NCI-H748 (cell line): Measurements from ENCODE around the gene OR13J1.

ENCODE experiments used
- DNase-seq: peaks from one replicate; lab custom pipeline; 2025; ENCODE audit not compliant: unreplicated experiment; lab: John Stamatoyannopoulos, UW

OR13J1 gene

GRCh38 chr9:35859990-35860339, 10.2 kb downstream of the OR13J1 start:
- no peak for DNase-seq

GRCh38 chr9:35859310-35859989, 10.8 kb downstream of the OR13J1 start:
- no peak for DNase-seq

DNA sequence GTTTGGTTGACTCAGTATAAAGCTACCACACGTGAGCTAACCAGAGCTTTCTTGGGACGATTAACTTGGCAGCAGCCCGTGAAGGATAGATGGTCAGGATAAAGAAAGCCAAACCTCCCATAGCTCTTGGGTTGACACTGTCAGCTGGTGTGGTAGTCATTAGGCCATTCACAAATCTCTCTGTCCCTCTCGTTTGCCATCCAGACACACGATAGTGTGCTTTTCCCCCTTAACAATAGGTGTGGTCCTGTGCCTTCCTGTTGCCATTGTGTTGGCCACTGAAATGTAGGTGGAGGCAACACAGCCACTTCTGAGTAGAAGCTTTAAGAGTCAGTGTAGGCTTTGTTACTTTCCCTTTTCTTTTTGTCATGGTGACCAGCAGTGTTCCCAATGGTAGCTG, 11.7 kb downstream of the OR13J1 start:
- DNase-seq, result no peak

GRCh38 chr9:35856882-35857281, 13.3 kb downstream of the OR13J1 start:
- no peak for DNase-seq

DNA sequence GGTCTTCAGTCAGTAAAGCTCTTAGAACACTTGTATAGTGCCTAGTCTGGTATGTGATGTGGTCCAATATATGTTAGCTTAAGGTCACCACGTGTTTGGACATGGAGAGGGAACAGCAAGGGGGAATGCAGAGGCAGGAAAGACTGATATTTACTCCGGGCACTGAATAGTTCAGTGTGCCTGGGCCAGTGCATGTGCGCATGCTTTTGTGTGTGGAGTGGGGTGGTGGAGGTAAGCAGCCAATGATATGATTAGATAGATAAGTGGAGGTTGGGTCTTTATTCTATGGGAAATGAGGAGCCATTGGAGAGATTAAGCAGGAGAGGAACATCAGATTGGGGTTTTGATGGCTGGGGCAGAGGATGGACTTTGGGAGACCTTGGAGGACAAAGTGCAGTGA, 14.0 kb downstream of the OR13J1 start:
- no peak for DNase-seq

DNA sequence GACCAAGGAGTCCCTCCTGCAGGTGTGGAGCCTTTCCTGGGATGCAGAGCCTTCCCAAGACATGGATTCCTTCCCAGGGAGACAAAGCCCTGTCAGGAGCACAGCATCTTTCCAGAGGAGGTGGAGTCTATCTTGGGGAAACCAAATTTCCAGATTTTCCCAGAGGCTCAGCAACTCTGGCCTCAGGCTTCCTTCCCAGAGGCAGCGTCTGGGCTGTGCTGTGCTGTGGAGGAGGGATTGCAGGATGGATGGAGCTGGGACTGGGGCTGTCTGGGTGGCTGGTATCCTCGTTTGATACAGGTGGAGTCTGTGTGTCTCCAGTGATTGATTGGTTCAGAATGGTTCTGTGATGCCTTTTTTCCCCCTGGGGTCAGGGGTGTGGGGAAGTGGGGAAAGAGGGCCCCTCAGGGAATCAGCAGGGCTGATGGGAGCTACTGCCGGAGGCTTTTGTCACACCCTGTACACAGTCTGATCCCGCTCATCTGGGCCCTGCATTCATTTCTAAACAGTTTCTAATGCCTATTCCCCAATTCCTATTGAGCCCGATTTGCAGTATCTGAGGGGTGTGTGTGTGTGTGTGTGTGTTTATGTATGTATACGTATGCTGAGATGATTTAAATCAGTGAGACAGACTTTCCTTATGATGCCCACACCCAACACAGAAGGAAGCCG, 16.0 kb downstream of the OR13J1 start:
- DNase-seq, result no peak

DNA sequence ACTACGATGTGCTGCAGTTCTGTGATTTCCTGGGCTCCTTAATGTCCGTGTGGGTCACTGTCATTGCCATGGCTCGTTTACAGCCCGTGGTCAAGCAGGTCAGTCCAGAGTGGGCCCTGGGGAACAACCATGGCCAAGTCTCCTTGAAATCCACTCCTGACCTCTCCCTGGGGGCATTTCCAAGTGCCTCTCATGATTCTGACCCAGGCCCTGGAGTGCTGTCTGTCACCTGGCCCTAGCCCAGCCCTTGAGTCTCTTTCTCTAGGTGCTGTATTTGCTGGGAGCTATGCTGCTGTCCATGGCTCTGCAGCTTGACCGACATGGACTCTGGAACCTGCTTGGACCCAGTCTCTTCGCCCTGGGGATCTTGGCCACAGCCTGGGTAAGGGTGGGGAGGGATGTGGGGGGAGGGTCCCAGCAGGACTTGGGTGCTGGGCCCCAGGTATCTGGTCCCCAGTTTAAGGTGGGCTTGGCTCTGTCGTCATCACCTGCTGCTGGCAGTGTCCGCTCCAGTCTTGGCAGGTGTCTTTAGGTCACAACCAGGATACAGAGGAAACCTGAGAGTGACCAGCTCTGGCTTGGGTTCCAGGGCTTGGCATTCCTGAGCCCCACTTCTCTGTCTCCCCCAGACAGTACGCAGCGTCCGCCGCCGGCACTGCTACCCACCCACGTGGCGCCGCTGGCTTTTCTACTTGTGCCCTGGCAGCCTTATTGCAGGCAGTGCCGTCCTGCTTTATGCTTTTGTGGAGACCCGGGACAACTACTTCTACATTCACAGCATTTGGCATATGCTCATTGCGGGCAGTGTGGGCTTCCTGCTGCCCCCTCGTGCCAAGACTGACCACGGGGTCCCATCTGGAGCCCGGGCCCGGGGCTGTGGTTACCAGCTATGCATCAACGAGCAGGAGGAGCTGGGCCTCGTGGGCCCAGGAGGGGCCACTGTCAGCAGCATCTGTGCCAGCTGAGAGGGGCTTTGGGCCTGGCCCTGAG, 17.0 kb downstream of the OR13J1 start:
- DNase-seq, result no peak

DNA sequence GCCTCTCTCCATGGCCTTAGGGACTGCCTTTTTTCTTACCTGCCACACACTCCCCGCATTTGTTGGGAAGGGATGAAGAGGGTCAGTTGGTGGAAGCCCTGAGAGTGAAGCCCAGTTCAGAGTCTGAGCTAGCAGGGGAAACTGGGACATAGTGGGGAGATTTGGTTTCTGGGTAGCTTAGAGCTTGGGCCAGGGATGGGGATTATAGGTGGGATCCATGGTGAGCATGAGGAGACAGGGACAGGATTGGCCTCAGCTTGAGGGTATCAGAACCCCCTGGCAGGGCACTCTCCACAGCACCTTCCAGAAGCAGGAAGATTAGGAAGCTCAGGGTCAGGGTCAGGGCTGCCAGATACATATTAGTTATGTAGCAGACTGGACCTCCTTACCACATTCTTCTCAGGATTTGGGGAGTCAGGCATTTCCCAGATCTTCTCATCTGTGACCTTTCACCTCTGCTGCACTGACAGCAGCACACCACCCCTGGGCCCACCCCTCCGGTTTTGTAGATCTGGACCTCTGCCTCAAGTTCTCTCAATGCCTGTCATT, 17.9 kb downstream of the OR13J1 start:
- DNase-seq, result no peak

DNA sequence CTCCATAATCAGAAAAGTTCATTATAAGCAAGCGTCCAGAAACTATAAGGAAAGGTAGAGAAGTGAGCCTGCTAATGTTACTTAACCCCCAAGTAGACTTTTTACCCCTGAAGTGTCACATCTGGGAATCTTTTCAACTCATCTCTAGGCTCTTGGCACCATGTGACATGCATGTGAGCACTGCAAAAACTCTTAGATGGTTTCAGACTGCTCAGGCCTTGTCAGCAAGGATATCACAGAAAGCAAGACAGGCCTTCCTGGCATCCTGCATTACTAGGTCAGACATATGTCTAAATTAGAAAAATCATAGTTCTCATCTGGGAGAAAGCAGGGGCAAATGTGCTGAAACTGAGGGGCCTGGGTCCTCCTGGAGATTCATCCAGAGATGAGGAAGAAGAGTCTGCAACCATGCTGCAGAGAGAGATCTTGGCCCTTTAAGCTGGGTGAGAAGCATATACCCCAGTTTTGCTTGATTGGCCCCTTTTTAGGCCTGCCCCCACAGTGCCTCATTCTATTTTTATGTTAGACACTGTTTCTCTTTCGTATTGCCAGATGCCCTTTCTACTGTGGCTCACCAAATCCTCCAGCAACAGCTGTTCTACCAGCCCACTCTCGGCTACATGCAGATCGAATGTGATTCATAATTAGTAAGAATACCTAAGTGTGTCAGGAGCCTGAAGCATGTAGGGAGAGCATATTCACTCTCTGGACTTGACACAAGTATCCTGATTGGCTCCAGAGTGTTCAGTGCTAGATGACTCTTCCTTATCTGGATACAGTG, 22.2 kb downstream of the OR13J1 start:
- DNase-seq, result no peak

DNA sequence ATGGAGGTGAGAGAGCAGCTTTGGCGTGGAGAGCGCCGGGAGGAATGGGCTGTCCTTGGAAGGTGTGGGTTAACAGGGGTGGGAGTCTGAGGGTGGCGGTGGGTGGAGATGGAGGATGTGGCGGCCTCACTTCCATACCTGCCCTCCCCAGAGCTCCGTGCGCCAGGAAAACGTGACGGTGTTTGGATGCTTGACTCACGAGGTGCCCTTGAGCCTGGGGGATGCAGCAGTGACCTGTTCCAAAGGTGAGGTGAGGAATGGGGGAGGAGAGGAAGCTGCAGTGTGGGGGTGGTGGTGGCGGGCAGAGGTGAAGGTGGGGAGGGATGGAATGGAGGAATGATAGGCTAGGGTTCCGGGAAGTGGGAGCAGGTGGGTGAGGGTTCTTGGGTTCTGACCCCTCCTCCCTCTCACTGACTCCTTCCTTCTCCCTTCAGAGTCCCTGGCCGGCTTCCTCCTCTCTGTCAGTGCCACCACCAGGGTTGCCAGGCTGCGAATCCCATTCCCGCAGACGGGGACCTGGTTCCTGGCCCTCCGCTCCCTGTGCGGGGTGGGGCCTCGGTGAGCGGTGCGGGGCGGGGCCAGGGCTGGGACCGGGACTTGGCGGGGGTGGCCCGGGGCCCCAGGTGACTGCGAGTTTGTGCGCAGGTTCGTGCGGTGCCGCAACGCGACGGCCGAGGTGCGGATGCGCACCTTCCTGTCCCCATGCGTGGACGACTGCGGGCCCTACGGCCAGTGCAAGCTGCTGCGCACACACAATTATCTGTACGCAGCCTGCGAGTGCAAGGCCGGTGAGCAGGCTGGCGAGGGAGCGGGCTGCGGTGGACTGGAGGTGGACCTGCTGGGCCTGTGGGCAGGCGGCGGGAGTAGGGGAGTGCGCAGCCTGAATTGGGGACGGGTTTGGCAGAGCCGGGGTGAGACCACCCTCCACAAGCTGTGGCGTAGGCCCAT, 24.1 kb downstream of the OR13J1 start:
- DNase-seq, result no peak

DNA sequence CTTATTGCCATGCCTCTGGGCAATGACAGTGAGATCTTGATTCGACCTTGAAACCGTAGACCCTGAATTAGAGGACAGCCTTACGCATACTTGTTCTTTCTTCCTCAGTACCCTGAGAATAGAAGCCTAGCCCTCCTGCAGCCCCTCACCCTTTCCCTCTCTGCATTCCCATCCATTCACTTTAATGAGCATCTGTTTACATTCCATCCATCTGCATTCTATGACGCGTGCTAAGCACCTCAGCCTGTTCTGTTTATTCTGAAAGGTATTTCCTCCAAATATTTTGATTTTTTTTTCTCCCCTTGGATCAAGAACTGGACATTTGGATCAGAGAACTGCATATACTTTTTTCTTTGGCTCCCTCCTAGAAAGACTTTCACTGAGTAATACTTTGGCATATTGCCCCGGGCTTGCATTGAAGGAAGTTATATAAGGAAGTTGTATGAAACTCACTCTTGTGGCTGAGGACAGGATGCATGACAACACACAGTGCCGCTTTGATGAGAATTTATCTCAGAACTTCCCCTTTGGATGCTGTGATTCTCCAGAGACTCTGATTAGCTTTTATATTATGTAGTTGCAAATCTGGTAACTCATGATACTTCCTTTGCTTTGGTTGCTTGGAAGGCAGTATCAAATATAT, 25.5 kb downstream of the OR13J1 start:
- no peak for DNase-seq

DNA sequence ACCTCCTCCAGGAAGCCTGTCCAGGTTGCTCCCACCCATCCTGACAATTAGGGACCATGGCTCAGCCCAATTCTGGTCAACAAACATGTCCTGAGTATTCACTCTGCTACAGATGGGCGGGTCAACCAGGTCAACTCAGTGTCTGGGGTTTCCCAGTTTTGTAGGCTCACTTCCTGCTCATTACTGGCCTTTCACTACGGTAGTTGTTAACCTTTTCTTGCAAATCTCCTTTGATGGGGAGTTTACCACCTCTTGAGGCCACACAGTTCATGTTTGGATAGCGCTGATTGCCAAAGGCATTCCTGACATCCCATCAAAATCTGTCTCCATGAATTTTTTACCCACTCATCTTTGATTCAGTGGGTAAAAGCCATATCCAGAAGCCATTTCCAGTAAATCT, 27.4 kb downstream of the OR13J1 start:
- DNase-seq, result no peak

DNA sequence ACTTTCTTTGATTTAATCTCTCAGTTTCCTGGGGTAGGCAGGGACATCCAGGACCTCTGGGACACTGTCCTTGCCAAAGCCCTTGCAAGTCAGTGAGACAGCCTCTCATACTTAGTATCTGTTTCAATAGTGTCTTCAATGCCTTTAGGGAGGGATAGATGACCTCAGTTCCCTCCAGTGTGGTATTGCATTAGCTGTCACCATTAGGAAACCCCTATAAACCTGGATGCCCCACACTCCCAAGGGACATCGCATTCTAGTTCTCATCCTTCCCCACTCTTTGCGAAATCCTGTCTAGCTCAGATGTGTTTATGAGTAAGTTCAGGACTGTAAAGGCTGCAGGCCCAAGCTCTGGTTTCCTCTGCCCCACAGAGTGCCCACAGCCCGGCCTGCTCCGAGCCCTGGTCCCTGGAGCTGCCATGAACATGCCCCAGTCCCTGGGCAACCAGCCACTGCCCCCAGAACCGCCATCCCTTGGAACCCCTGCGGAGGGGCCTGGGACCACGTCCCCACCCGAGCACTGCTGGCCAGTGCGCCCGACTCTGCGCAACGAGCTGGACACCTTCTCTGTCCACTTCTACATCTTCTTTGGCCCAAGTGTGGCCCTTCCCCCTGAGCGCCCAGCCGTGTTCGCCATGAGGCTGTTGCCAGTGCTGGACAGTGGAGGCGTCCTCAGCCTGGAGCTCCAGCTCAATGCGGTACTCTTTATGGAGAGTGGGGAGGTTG, 28.0 kb downstream of the OR13J1 start:
- no peak for DNase-seq

DNA sequence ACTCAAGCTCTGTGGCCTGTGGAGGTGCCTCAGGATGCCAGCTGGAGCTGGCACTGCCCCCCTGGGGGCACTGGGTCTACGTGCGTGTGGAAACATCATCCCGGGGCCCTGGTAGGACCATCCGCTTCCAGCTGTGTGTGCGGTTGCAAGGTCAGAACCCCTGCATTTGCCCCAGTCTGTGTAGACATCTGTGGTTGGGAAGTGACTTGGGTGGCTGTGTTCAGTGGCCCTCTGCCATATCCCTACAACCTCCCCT, 28.6 kb downstream of the OR13J1 start:
- no peak for DNase-seq

DNA sequence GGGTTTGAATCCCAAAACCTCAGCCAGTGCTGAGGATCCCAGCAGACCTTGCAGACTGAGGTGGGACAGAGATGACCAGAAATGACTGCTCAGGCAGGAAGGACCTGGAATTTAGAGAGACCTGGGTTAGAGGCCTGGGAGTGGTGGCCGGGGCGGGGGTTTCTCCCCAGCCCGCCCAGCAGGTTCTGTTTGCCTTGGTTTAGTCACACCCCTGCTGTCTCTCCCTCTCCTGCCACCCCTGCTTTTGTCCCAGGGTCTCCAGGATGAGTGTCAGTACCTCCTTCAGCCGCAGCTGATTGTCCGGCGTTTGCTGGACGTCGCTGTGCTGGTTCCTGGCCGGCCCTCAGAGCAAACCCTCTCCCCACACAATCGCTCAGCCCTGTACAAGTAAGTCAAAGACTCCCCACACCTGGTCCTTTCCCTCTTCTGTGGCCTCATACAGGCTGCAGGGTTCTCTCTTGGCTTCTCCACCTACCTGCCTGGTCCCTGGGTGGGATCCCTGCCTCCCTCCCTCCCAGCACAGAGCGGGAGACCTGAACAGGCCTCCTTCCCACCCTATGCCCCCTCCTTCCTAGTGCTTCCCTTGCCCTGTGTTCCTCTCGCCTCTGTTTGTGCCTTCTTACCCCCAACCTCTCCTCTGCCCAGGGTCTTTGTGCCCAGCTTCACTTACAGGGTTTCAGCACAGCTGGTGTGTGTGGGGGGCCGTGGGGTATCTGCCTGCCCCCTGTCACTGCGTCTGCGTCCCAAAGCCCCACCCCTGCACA, 29.1 kb downstream of the OR13J1 start:
- DNase-seq, result no peak

DNA sequence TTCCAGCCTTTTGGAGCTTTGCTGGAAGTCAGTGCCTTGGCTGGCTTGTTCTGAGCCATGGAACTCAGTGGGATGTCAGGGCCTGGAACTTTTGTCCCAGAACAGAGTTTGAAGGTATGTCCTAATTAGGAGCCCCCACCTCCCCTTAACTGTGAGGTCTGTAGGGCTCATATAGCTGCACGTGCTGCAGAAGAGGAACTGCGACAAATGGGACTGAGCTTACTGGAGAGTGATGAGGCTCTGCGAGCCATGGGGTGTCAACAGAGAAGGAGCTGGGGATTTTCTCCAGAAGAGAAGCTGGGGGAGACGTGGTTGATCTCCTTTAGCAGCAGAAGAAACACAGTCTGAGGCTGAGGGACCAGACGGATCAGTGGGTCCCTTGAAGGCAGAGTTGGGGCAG, 30.3 kb downstream of the OR13J1 start:
- DNase-seq, result no peak

DNA sequence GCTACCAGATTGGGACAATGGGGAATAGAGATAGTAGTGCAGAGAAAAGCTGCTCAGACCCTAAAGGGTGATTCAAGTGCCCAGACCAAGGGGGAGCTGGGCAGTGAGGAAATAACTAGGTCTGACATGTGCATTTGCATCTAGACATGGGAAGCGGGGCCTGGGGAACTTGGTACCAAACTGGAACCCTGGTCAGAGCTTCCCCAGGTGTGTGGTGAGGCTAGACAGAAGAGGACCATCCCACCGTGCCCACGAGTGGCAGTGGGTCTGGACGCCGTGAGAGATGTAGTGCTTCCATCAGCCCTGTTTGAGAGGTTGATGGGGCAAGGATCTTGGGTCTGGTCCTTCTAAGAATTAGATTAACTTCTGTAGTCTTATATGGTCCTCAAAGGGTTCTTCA, 33.6 kb downstream of the OR13J1 start:
- DNase-seq, result no peak

GRCh38 chr9:35835766-35836165, 34.4 kb downstream of the OR13J1 start:
- no peak for DNase-seq
